ENCODE measurements around the gene NRIP2. TPM values are rescaled to one million over a fixed set of nuclear protein-coding genes. Genes with fewer than 3 reads are reported as not detected.

NRIP2 gene
- total and polyA plus RNA-seq, 10 of the 15 experiments (the other 5 are each of a cell fraction or from before 2014, with no cell fraction given): 0.04 to 0.83 (median 0.42) TPM; not detected in 7

GRCh38 chr12:2877047-2877952 is 42.5 kb upstream of the NRIP2 start, which contains the start of the genes FOXM1 and RHNO1 (continued):
- TF ChIP-seq IRF3 (IDR thresholded peaks at IDR 0.05) (peak; percentile 23; the same call in 1 of the 2 replicates), ZBTB4 (CRISPR knock-in tag; IDR thresholded peaks at IDR 0.05) (peak; percentile 29; the same call in 1 of the 2 replicates), ZBTB33 (IDR thresholded peaks at IDR 0.05) (no peak), HCFC1 (IDR thresholded peaks at IDR 0.05; ENCODE audit: low read length) (peak; percentile 23; the same call in 1 of the 2 replicates), CHD1 (IDR thresholded peaks at IDR 0.05; ENCODE audit: low read depth, low read length) (no peak), CREB1 (IDR thresholded peaks at IDR 0.05; ENCODE audit: low read depth) (0 out of 2 replicates have a peak, but pooled peaks have one; percentile 30), E2F4 (IDR thresholded peaks at IDR 0.05; ENCODE audit: low read depth, low read length) (peak; percentile 97), ZNF24 (IDR thresholded peaks at IDR 0.05) (0 out of 2 replicates have a peak, but pooled peaks have one; percentile 20), NKRF (conservative IDR thresholded peaks at IDR 0.05) (peak; percentile 92), SPI1 (IDR thresholded peaks at IDR 0.05; ENCODE audit: borderline replicate concordance, insufficient read depth, low read depth, low read length) (no peak; the same call in 1 of the 2 replicates), SIN3A (IDR thresholded peaks at IDR 0.05; ENCODE audit: low read depth, low read length) (peak; percentile 89), CHD2 (IDR thresholded peaks at IDR 0.05; ENCODE audit: borderline replicate concordance, low read depth, low read length) (no peak), PML (IDR thresholded peaks at IDR 0.05; ENCODE audit: low read length) (peak; percentile 63; the same call in 1 of the 2 replicates), EED (IDR thresholded peaks at IDR 0.05; ENCODE audit: low read depth) (no peak; the same call in 1 of the 2 replicates), MYC (IDR thresholded peaks at IDR 0.05; ENCODE audit: insufficient read depth, insufficient read length, insufficient replicate concordance, low read length, severe bottlenecking) (peak; percentile 54), DPF2 (IDR thresholded peaks at IDR 0.05) (peak; percentile 49; the same call in 1 of the 2 replicates), KLF5 (IDR thresholded peaks at IDR 0.05; ENCODE audit: partially characterized antibody) (peak; percentile 67), RAD51 (IDR thresholded peaks at IDR 0.05) (peak; percentile 96), CEBPB (IDR thresholded peaks at IDR 0.05; ENCODE audit: borderline replicate concordance in 1 of 2, low read depth in 2 of 2, low read length in 2 of 2) (no peak)
